GM12865 (cell line): ENCODE results near the gene CACNA2D2.

Source experiments
- DNase-seq: peaks from one replicate; pipeline ENCODE4 v3.0.0; 2010; ENCODE audit warnings: low read depth
- H3K4me3 ChIP-seq: 2 replicates; pipeline ENCODE4 v1.5.1; 2011; ENCODE audit warnings: mild to moderate bottlenecking, low read depth, low read length, control low read depth
- TF ChIP-seq, protein P1 (sequence below): IDR thresholded peaks from 2 replicates; pipeline ENCODE4 v1.5.1; 2011; ENCODE audit warnings: low read length, control low read depth, low read depth, inconsistent platforms; ENCODE audit not compliant: insufficient read depth; ENCODE audit errors: missing control alignments

Gene CACNA2D2

DNA sequence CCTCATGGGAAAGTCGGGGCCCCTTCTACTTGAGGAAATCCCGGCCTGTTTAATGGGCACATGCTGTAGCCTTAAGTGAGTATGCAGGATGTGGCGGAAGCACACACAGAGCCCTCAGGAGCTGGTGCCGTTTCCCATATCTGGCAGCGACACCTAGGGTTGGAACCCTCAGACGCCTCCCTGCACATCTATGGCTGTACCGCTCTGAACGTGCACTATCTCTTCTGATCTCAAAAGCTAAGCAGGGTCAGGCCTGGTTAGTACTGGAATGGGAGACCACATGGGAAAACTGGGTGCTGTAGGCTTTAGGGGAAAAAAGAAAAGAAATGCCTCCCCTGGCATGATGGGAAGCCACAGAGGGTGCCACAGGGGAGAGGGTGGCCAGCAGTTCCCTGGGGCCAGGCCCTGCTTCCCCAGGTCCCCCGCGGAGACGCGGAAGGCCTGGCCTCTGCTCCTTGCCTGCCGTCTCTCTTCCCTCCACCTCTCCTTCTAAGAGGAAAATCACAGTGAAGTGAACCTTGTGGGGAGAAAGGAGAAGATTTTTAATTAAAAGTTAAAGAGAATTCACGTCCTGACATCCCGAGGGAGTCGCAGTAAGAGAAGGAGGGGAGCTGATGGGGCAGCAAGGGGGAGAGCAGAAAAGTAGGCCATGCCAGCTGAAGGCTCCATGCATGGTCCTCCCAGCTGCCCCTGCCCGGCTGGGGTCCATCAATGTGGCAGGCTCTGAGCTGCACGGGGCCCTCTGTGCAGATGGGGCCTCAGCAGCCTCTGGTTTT is 83.7 kb downstream of the CACNA2D2 start:
- H3K4me3 ChIP-seq: no peak overlapping the region
- DNase-seq: no peak
- TF ChIP-seq, protein P1, sequence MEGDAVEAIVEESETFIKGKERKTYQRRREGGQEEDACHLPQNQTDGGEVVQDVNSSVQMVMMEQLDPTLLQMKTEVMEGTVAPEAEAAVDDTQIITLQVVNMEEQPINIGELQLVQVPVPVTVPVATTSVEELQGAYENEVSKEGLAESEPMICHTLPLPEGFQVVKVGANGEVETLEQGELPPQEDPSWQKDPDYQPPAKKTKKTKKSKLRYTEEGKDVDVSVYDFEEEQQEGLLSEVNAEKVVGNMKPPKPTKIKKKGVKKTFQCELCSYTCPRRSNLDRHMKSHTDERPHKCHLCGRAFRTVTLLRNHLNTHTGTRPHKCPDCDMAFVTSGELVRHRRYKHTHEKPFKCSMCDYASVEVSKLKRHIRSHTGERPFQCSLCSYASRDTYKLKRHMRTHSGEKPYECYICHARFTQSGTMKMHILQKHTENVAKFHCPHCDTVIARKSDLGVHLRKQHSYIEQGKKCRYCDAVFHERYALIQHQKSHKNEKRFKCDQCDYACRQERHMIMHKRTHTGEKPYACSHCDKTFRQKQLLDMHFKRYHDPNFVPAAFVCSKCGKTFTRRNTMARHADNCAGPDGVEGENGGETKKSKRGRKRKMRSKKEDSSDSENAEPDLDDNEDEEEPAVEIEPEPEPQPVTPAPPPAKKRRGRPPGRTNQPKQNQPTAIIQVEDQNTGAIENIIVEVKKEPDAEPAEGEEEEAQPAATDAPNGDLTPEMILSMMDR: no peak

DNA sequence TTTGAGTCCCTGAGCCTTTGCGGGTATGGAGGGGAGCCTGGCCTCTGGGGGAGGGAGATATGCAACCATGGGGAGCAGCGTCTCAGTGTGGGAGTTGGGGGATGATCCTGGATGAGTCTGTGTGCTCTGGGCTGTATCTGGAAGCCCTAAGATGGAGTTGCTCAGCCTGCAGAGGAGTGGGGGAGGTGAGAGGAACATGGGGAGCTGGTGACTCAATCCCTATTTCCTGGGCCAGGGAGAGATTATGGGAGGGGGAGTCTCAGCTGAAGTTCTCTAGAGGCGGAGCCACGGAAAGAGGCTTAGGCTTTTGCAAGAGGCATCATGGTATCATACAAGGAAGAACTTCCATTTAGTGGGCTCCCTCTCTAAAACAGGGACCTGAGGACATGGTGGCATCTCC is 84.6 kb downstream of the CACNA2D2 start:
- DNase-seq: no peak
- H3K4me3 ChIP-seq: no peak overlapping the region
- TF ChIP-seq, protein P1: no peak

DNA sequence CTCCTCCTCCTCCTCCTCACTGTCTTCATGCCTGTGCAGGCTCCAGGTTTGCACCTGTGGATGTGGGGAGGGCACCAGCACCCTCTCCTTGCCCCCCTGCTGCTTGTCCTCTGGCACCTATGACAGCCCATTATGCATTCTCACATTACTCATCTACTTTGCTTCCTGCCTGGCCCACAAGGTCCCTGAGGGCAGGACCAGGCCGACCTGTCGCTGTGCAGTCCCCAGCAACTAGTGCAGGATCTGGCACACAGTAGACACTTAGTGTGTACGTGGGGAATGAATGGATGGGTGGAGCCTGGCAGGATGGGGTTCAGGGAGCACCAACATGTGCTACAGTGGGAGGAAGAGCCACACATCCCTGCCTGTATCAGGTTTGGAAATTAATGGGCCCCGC is 85.8 kb downstream of the CACNA2D2 start:
- TF ChIP-seq, protein P1: no peak
- no peak overlapping the region for H3K4me3 ChIP-seq
- DNase-seq: no peak

DNA sequence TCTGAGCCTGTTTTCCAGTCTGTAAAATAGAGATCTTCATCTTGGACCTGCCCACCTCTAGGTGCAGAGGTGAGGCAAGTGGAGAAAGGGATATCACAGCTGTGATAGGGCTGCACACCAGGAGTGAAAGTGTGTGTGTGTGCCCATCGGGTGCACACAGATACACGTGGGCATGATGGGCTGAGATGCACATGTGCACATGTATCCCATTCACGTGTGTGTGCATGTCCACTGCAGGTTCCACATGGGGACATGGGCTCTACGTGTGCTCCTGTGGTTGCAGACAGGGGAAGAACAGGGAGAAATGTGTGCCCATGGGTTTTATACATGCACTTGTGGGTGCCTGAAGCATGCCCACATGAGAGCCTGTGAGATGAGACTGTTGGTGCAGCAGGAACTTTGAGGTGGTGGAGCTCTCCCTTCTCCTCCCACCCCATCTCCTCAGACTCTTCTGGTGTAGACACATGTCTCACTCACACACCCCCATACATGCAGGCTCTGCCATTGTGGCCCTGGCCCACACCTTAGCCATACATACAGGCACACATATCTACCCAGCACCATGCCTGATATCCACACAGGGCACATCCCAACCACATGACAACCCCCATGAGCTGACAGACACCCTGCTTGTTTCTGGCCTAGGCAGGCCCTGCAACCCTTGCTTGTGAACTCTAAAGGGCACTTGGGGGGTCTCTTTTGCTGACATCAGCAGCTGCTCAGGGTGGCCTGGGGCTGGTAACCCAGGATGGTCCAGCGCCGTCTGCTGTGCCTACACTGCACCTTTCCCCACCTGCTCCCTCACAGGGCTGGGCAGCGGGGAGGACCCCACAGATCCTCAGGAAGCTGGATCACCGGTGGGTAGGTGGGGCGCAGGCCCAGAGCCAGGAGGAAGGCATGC is 86.4 kb downstream of the CACNA2D2 start:
- H3K4me3 ChIP-seq: no peak overlapping the region
- DNase-seq: no peak
- TF ChIP-seq, protein P1: no peak

DNA sequence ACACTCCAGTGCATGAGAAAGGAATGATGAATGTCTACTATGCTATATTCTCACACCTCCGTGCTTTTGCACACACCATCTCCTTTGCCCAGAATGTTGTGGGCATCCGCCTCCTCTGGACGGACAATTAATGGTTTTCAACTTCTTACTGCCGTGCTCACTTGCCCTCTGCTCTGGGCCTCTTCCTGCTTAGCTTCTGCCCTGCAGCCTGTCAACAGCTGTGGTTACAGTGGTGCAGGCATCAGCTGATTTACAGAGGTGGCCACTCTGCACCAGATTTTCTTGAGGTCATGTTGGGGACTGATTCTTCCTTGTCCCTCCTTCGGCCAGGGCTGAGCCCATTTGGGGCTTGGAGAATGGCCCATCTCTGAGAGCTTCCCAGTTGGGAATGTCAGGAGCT is 87.6 kb downstream of the CACNA2D2 start:
- DNase-seq: no peak
- TF ChIP-seq, protein P1: no peak

DNA sequence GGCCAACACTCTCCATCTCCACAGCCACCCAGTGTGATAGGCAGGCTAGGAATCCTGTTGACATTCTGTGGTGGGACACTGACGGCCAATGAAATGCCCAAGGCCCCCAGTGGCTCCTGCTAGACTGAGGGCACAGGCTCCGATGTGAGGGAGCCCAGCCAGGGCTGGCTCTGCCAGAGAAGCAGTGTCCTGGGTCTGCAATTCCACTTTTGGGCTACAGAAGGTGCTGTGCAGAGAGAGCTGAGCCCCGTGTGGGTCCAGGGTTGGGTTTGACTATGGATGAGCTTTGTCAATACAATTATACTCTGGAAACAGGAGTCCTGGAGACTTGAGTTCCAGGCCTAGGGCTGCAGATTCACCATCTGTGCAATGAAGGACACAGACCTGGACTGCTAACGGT is 88.4 kb downstream of the CACNA2D2 start:
- TF ChIP-seq, protein P1: peak; percentile 10
- H3K4me3 ChIP-seq: no peak overlapping the region
- no peak for DNase-seq

More for the DNA sequence above, 87.6 kb downstream of the CACNA2D2 start:
- no peak overlapping the region for H3K4me3 ChIP-seq
